Lower leg skin (tissue), 4 donors: ENCODE data around the gene AUTS2. TPM values are rescaled to one million over a fixed set of nuclear protein-coding genes. Genes with fewer than 3 reads are reported as not detected.

ENCODE experiments used
- DNase-seq, 2 donors: peaks; one replicate each; pipeline ENCODE4 v3.0.0-alpha.2; 2019; ENCODE audit warnings: low spot score in 2 of 2
- H3K4me3 ChIP-seq: fragments of 200-600 bp; sonication (generic); 2 replicates; pipeline ENCODE4 v1.5.1; 2017; ENCODE audit warnings: mild to moderate bottlenecking, low read depth; ENCODE audit not compliant: poor library complexity, severe bottlenecking
- POLR2A ChIP-seq, 2 donors: fragments of 450-650 bp; IDR thresholded peaks; one replicate each; pipeline ENCODE4 v1.6.1; 2016 to 2017; ENCODE audit warnings: antibody characterized with exemption in 2 of 2, mild to moderate bottlenecking in 1 of 2, moderate library complexity in 1 of 2
- WGBS, 2 donors: methylation state at CpG; one replicate each; pipeline ENCODE4 v1.1.5; 2018; 5-methylcytosine and 5-hydroxymethylcytosine counted together
- intact Hi-C: fragments of 100-400 bp; cut with DNase I; formaldehyde crosslinking; loops from one replicate; pipeline ENCODE4 v1.15.0; 2023; ENCODE audit warnings: low total_unique reads
- total RNA-seq, 4 donors: library from RNA; depleted of rRNA; stranded (reverse); fragments of >200 nt; gene quantifications; one replicate each; pipeline ENCODE4 v1.1.0, GENCODE V29; 2016
- TF ChIP-seq, protein P1 (sequence below), 3 donors: fragments of 450-650 bp; IDR thresholded peaks; one replicate each; pipeline ENCODE4 v1.5.1; 2016; ENCODE audit warnings: antibody characterized with exemption in 3 of 3, mild to moderate bottlenecking in 3 of 3, moderate library complexity in 2 of 3

The AUTS2 gene
- total RNA-seq, 4 donors from 2014 or later: 30.8 to 41.9 (median 40.5) TPM

GRCh38 chr7:69665369-69665768, 67.1 kb downstream of the AUTS2 start:
- intact Hi-C loops: no loop called here
- no peak for DNase-seq
- 64 to 71% methylated on average over 2 of the region's 2 CpGs for WGBS, 2 donors
- H3K4me3 ChIP-seq: no peak overlapping the region
- TF ChIP-seq, protein P1, sequence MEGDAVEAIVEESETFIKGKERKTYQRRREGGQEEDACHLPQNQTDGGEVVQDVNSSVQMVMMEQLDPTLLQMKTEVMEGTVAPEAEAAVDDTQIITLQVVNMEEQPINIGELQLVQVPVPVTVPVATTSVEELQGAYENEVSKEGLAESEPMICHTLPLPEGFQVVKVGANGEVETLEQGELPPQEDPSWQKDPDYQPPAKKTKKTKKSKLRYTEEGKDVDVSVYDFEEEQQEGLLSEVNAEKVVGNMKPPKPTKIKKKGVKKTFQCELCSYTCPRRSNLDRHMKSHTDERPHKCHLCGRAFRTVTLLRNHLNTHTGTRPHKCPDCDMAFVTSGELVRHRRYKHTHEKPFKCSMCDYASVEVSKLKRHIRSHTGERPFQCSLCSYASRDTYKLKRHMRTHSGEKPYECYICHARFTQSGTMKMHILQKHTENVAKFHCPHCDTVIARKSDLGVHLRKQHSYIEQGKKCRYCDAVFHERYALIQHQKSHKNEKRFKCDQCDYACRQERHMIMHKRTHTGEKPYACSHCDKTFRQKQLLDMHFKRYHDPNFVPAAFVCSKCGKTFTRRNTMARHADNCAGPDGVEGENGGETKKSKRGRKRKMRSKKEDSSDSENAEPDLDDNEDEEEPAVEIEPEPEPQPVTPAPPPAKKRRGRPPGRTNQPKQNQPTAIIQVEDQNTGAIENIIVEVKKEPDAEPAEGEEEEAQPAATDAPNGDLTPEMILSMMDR (IDR thresholded peaks at IDR 0.05): no peak
- TF ChIP-seq POLR2A (IDR thresholded peaks at IDR 0.05): no peak

DNA sequence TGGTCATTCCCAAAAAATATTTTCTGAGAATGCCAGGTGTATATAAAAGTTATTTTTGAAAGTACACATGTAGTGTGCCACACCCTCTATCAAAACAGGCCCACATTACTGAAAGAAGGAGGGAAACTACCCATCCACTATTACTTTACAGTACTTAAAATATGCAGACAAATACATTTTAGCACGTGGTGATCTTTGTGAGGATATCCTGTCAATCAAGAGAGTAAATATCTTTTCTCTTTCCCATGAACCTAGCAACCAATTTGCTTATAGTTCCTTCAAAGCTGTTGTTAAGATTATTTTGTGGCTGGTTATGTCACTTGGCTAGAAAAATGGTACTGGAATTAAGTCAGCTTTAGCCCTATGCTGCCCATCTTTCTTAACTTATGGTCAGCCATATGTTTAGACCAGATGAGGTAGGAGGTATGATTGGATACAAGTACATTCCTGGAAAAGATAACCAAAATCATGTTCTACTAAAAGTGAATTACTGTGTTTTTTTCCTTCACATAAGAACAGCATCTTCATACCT, 70.1 kb downstream of the AUTS2 start:
- 11 to 14% methylated on average over 1 of the region's 1 CpG for WGBS, 2 donors
- DNase-seq: no peak
- TF ChIP-seq POLR2A (IDR thresholded peaks at IDR 0.05): no peak
- TF ChIP-seq, protein P1 (IDR thresholded peaks at IDR 0.05): no peak
- H3K4me3 ChIP-seq: no peak overlapping the region
- intact Hi-C loops: no loop called here

- WGBS, 2 donors: 32 to 39% methylated on average over 4 of the region's 4 CpGs
- TF ChIP-seq, protein P1 (IDR thresholded peaks at IDR 0.05): no peak
- no peak for TF ChIP-seq POLR2A (IDR thresholded peaks at IDR 0.05)
- intact Hi-C loops: no loop called here
- H3K4me3 ChIP-seq: no peak overlapping the region
- no peak for DNase-seq
Observed at GRCh38 chr7:69670701-69671100, 72.4 kb downstream of the AUTS2 start.

- no peak for DNase-seq
- TF ChIP-seq, protein P1 (IDR thresholded peaks at IDR 0.05): no peak
- no peak for TF ChIP-seq POLR2A (IDR thresholded peaks at IDR 0.05)
- H3K4me3 ChIP-seq: no peak overlapping the region
- 89 to 97% methylated on average over 2 of the region's 2 CpGs for WGBS, 2 donors
- intact Hi-C loops: no loop called here
Observed at GRCh38 chr7:69673074-69673473, 74.8 kb downstream of the AUTS2 start.

DNA sequence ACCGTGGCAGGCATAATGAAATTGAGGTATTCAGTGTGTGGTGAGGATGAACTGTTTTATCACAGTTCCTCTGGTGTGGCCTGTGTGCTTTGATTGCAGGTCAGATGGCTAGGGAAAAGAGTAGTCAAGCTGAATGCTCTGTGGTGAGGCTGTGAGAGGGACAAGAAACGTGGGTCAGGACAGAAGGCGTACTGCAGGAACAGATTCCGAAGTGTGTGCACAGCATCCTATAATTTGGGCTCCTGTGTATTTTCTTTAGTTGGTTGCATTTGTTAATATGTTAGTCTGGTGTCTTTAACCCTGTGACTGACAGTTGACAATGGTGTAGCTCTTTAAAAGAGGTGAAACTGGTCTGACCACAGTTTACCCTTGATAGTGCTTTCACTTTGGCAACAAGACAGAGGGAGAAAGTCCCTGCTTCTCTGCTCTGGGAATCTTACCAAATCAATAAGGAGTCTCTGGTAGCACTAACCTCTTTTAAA, 76.5 kb downstream of the AUTS2 start:
- WGBS, 2 donors: 63 to 70% methylated on average over 4 of the region's 4 CpGs
- no peak overlapping the region for H3K4me3 ChIP-seq
- no peak for DNase-seq
- intact Hi-C loops: no loop called here
- TF ChIP-seq, protein P1 (IDR thresholded peaks at IDR 0.05): no peak
- TF ChIP-seq POLR2A (IDR thresholded peaks at IDR 0.05): no peak

DNA sequence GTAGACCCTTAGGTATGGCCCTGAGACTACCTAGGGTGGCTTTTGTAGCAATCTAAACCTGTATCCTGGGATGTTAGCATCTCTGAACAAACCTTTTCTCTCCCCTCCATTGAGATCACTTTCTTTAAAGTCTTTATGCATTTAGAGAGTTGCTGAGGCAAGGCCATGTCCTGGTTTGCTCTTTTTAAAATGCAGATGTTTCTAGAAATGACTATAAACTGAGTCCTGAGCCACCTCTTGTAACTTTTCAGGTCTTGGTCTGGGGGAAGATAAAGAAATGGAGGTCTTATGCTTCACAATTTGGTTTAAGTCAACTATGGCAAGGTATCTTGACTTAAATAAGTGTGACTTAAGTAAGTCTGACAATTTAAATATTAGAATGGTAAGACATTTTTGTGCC, 78.0 kb downstream of the AUTS2 start:
- no peak for TF ChIP-seq POLR2A (IDR thresholded peaks at IDR 0.05)
- TF ChIP-seq, protein P1 (IDR thresholded peaks at IDR 0.05): no peak
- no peak overlapping the region for H3K4me3 ChIP-seq
- intact Hi-C loops: no loop called here
- DNase-seq: no peak
